NCI-H2227 (cell line): ENCODE data around the gene PSMB11.

Source experiments
- DNase-seq: peaks from one replicate; lab custom pipeline; 2025; ENCODE audit not compliant: unreplicated experiment; lab: John Stamatoyannopoulos, UW

PSMB11 gene

GRCh38 chr14:23040100-23040499 is 1.9 kb upstream of the PSMB11 start:
- no peak for DNase-seq

- DNase-seq = no peak
Observed at GRCh38 chr14:23041729-23042128, 283 bp upstream of the PSMB11 start.

- no peak for DNase-seq
Observed at GRCh38 chr14:23043145-23043544, 1.1 kb downstream of the PSMB11 start.

GRCh38 chr14:23043754-23044153 is 1.7 kb downstream of the PSMB11 start:
- no peak for DNase-seq

GRCh38 chr14:23044840-23045239 is 2.8 kb downstream of the PSMB11 start:
- DNase-seq = no peak

GRCh38 chr14:23045419-23046357 is 3.7 kb downstream of the PSMB11 start:
- DNase-seq = no peak

- DNase-seq = no peak
Observed at GRCh38 chr14:23047034-23047634, 5.1 kb downstream of the PSMB11 start.

- DNase-seq = no peak
Observed at GRCh38 chr14:23047751-23048693, 6.0 kb downstream of the PSMB11 start.

GRCh38 chr14:23049011-23049410 is 7.0 kb downstream of the PSMB11 start:
- DNase-seq = no peak

GRCh38 chr14:23051141-23052057 is 9.4 kb downstream of the PSMB11 start:
- DNase-seq = no peak

- DNase-seq = no peak
Observed at GRCh38 chr14:23052182-23052623, 10.2 kb downstream of the PSMB11 start.

GRCh38 chr14:23052671-23053070 is 10.7 kb downstream of the PSMB11 start:
- DNase-seq = no peak

GRCh38 chr14:23053426-23053825 is 11.4 kb downstream of the PSMB11 start:
- no peak for DNase-seq

GRCh38 chr14:23054000-23054811 is 12.2 kb downstream of the PSMB11 start:
- DNase-seq = no peak

- DNase-seq = no peak
Observed at GRCh38 chr14:23055147-23055550, 13.1 kb downstream of the PSMB11 start.

- no peak for DNase-seq
Observed at GRCh38 chr14:23055621-23056144, 13.7 kb downstream of the PSMB11 start.

GRCh38 chr14:23056145-23056955 is 14.3 kb downstream of the PSMB11 start:
- no peak for DNase-seq
